Smooth muscle cell (in vitro differentiated cells): ENCODE measurements around the gene PIGZ. TPM values are rescaled to one million over a fixed set of nuclear protein-coding genes. Genes with fewer than 3 reads are reported as not detected.

Experiments
- DNase-seq: peaks from one replicate; lab custom pipeline; 2025; ENCODE audit not compliant: unreplicated experiment; lab: John Stamatoyannopoulos, UW
- H2AFZ ChIP-seq: fragments of 200-600 bp; sonication (generic); 2 replicates; pipeline ENCODE4 v1.6.0; 2016; ENCODE audit warnings: antibody characterized with exemption, low read depth, mild to moderate bottlenecking
- H3F3A ChIP-seq: fragments of 200-600 bp; sonication (generic); 2 replicates; pipeline ENCODE4 v1.6.0; 2017; ENCODE audit warnings: antibody characterized with exemption, low read depth
- H3K27ac ChIP-seq: fragments of 200-600 bp; sonication (generic); 2 replicates; pipeline ENCODE4 v1.5.1; 2016; ENCODE audit warnings: low read depth, mild to moderate bottlenecking
- H3K27me3 ChIP-seq: fragments of 200-600 bp; sonication (generic); 2 replicates; pipeline ENCODE4 v1.6.1; 2016; ENCODE audit warnings: low read depth, mild to moderate bottlenecking
- H3K36me3 ChIP-seq: fragments of 200-600 bp; sonication (generic); 2 replicates; pipeline ENCODE4 v1.5.1; 2016; ENCODE audit warnings: low read depth
- H3K4me1 ChIP-seq: fragments of 200-600 bp; sonication (generic); 2 replicates; pipeline ENCODE4 v1.5.1; 2016; ENCODE audit warnings: low read depth
- H3K4me2 ChIP-seq: fragments of 200-600 bp; sonication (generic); 2 replicates; pipeline ENCODE4 v1.6.0; 2016; ENCODE audit warnings: mild to moderate bottlenecking
- H3K4me3 ChIP-seq: fragments of 200-600 bp; sonication (generic); 2 replicates; pipeline ENCODE4 v1.5.1; 2016; ENCODE audit warnings: mild to moderate bottlenecking
- H3K79me2 ChIP-seq: fragments of 200-600 bp; sonication (generic); 2 replicates; pipeline ENCODE4 v1.6.0; 2016; ENCODE audit warnings: low read depth, mild to moderate bottlenecking
- H3K9ac ChIP-seq: fragments of 200-600 bp; sonication (generic); 2 replicates; pipeline ENCODE4 v1.6.0; 2016; ENCODE audit warnings: low read depth
- H3K9me3 ChIP-seq: fragments of 200-600 bp; sonication (generic); replicated peaks from 2 replicates; pipeline ENCODE4 v1.5.1; 2016; ENCODE audit warnings: low read depth
- H4K20me1 ChIP-seq: fragments of 200-600 bp; sonication (generic); 2 replicates; pipeline ENCODE4 v1.6.0; 2016; ENCODE audit warnings: low read depth
- CTCF ChIP-seq: fragments of 200-600 bp; sonication (generic); IDR thresholded peaks from 2 replicates; pipeline ENCODE4 v1.5.1; 2017; ENCODE audit warnings: borderline replicate concordance, mild to moderate bottlenecking, antibody characterized with exemption; ENCODE audit not compliant: insufficient read depth, poor library complexity, severe bottlenecking
- whole genome bisulfite sequencing: methylation state at CpG from one replicate; pipeline ENCODE4 v1.1.7; 2016; ENCODE audit warnings: low lambda C conversion rate; 5-methylcytosine and 5-hydroxymethylcytosine counted together
- polyA plus RNA-seq: library from polyadenylated mRNA; unstranded; fragments of >200 nt; fragmentation: Nextera tagmentation; extraction: Ambion mirVana; gene quantifications from 2 replicates; pipeline ENCODE4 v1.2.1, GENCODE V29; 2016
- total RNA-seq: library from RNA; depleted of rRNA; stranded (reverse); fragments of >200 nt; gene quantifications from 2 replicates; pipeline ENCODE4 v1.2.3, GENCODE V29; 2014

The PIGZ gene
- total and polyA plus RNA-seq, 2 experiments from 2014 or later = 2.6 to 3.0 TPM

- Histone ChIP-seq H3K27me3 (peaks cover 8% of the 10 kb centered on the region), H2AFZ (no peak overlapping the region), H3K79me2 (no peaks in the 10 kb centered on the region), H3K9ac (no peak overlapping the region), H3K4me3 (no peak overlapping the region), H4K20me1 (no peaks in the 10 kb centered on the region), H3K27ac (no peak overlapping the region), H3K4me1 (no peaks in the 10 kb centered on the region), H3K4me2 (no peak overlapping the region), H3K36me3 (no peaks in the 10 kb centered on the region), H3F3A (no peaks in the 10 kb centered on the region), H3K9me3 (no peaks in the 10 kb centered on the region)
- 87% methylated on average over 5 of the region's 5 CpGs for WGBS
- DNase-seq = no peak
- no peak for TF ChIP-seq CTCF
Observed at GRCh38 chr3:196974661-196975060, 6.0 kb upstream of the PIGZ start.

- Histone ChIP-seq H3K27ac (no peak overlapping the region), H3K9me3 (no peaks in the 10 kb centered on the region), H3K4me1 (no peaks in the 10 kb centered on the region), H2AFZ (no peak overlapping the region), H3K4me2 (no peak overlapping the region), H3K79me2 (no peaks in the 10 kb centered on the region), H3K4me3 (no peak overlapping the region), H4K20me1 (no peaks in the 10 kb centered on the region), H3K36me3 (no peaks in the 10 kb centered on the region), H3K27me3 (peaks cover 31% of the 10 kb centered on the region), H3K9ac (no peak overlapping the region), H3F3A (no peaks in the 10 kb centered on the region)
- DNase-seq = no peak
- TF ChIP-seq CTCF = no peak
- WGBS = 69% methylated on average over 7 of the region's 7 CpGs
Observed at GRCh38 chr3:196971094-196971698, 2.6 kb upstream of the PIGZ start.

- H3K79me2 ChIP-seq = no peaks in the 10 kb centered on the region
- no peaks in the 10 kb centered on the region for H3F3A ChIP-seq
- no peaks in the 10 kb centered on the region for H4K20me1 ChIP-seq
- no peak overlapping the region for H2AFZ ChIP-seq
- 85% methylated on average over 15 of the region's 15 CpGs for WGBS
- H3K36me3 ChIP-seq = no peaks in the 10 kb centered on the region
- no peak overlapping the region for H3K4me2 ChIP-seq
- no peak for TF ChIP-seq CTCF
- no peak overlapping the region for H3K9ac ChIP-seq
- H3K27me3 ChIP-seq = peaks cover 36% of the 10 kb centered on the region
- no peaks in the 10 kb centered on the region for H3K9me3 ChIP-seq
- H3K4me1 ChIP-seq = no peaks in the 10 kb centered on the region
- DNase-seq = no peak
- no peak overlapping the region for H3K4me3 ChIP-seq
- no peak overlapping the region for H3K27ac ChIP-seq
Observed at GRCh38 chr3:196970547-196971093, 2.0 kb upstream of the PIGZ start.
